H1 (cell line): Measurements from ENCODE around the gene KRT24.

Source experiments
- CEBPB ChIP-seq: IDR thresholded peaks from 2 replicates; pipeline ENCODE4 v1.6.1; 2012; ENCODE audit warnings: low read depth, low read length
- CHD1 ChIP-seq: IDR thresholded peaks from 2 replicates; pipeline ENCODE4 v1.6.1; 2012; ENCODE audit warnings: low read depth, low read length, improper control_type of control experiment
- CREB1 ChIP-seq: IDR thresholded peaks from 2 replicates; pipeline ENCODE4 v1.6.1; 2012; ENCODE audit warnings: inconsistent platforms
- JUN ChIP-seq: IDR thresholded peaks from 2 replicates; pipeline ENCODE4 v1.6.1; 2011; ENCODE audit warnings: low read depth, mild to moderate bottlenecking, improper control_type of control experiment, low read length
- JUND ChIP-seq: IDR thresholded peaks from 2 replicates; pipeline ENCODE4 v1.6.1; 2011; ENCODE audit warnings: mild to moderate bottlenecking, improper control_type of control experiment, low read length
- POLR2A ChIP-seq, 2 experiments: IDR thresholded peaks; 1 replicate in 1 of 2; 2 replicates in 1 of 2; pipeline ENCODE4 v1.6.1; 2011; ENCODE audit warnings: low read depth in 2 of 2, low read length in 2 of 2, mild to moderate bottlenecking in 2 of 2; ENCODE audit errors: control extremely low read depth in 1 of 2
- RFX5 ChIP-seq: IDR thresholded peaks from 2 replicates; pipeline ENCODE4 v1.6.1; 2011; ENCODE audit warnings: low read depth, low read length, improper control_type of control experiment, borderline replicate concordance
- SIN3A ChIP-seq, 2 experiments: IDR thresholded peaks in 1 of 2; conservative IDR thresholded peaks in 1 of 2; 2 replicates each; pipeline ENCODE4 v1.6.1; 2011 to 2012; ENCODE audit warnings: low read length in 2 of 2, improper control_type of control experiment in 1 of 2, low read depth in 1 of 2, mild to moderate bottlenecking in 1 of 2
- SP2 ChIP-seq: IDR thresholded peaks from 2 replicates; pipeline ENCODE4 v1.6.1; 2012; ENCODE audit warnings: mild to moderate bottlenecking, low read length, inconsistent platforms
- SRF ChIP-seq: IDR thresholded peaks from 2 replicates; pipeline ENCODE4 v1.6.1; 2011; ENCODE audit warnings: mild to moderate bottlenecking, low read depth, low read length, moderate library complexity
- TEAD4 ChIP-seq: IDR thresholded peaks from 2 replicates; pipeline ENCODE4 v1.6.1; 2012; ENCODE audit warnings: low read depth, low read length, inconsistent platforms, mixed read lengths
- ZNF274 ChIP-seq: IDR thresholded peaks from 2 replicates; pipeline ENCODE4 v1.7.0; 2012; ENCODE audit warnings: low read length, borderline replicate concordance; ENCODE audit errors: extremely low read depth
- TF ChIP-seq, protein P1 (sequence below), 3 experiments: IDR thresholded peaks; 1 replicate in 2 of 3; 2 replicates in 1 of 3; pipeline versions ENCODE4 v1.5.1 to v1.6.1; 2011; ENCODE audit warnings: low read length in 3 of 3, mild to moderate bottlenecking in 3 of 3, inconsistent platforms in 2 of 3, low read depth in 1 of 3, moderate library complexity in 1 of 3; ENCODE audit not compliant: insufficient read depth in 1 of 3; ENCODE audit errors: control extremely low read depth in 1 of 3

DNA sequence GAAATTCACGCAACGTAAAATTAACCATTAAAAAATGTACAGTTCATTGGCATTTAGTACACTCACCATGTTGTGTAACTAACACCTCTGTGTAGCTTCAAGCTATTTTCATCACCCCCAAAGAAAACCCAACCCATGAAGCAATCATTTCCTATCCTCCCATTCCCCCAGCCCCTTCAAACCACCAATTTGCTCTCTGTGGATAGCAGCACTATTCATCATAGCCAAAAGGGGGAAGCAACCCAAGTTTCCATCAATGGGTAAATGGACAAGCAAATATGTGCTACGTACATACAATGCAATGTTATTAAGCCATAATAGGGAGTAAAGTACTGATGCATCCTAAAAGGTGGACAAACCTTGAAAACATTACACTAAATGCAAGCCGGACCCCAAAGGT lies 27.6 kb downstream of the KRT24 start:
- TF ChIP-seq, protein P1, sequence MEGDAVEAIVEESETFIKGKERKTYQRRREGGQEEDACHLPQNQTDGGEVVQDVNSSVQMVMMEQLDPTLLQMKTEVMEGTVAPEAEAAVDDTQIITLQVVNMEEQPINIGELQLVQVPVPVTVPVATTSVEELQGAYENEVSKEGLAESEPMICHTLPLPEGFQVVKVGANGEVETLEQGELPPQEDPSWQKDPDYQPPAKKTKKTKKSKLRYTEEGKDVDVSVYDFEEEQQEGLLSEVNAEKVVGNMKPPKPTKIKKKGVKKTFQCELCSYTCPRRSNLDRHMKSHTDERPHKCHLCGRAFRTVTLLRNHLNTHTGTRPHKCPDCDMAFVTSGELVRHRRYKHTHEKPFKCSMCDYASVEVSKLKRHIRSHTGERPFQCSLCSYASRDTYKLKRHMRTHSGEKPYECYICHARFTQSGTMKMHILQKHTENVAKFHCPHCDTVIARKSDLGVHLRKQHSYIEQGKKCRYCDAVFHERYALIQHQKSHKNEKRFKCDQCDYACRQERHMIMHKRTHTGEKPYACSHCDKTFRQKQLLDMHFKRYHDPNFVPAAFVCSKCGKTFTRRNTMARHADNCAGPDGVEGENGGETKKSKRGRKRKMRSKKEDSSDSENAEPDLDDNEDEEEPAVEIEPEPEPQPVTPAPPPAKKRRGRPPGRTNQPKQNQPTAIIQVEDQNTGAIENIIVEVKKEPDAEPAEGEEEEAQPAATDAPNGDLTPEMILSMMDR (IDR thresholded peaks at IDR 0.05; ENCODE audit: control extremely low read depth in 1 of 3, insufficient read depth in 1 of 3, low read depth in 1 of 3, low read length in 3 of 3), result no peak
- TF ChIP-seq POLR2A (IDR thresholded peaks at IDR 0.05; ENCODE audit: control extremely low read depth in 1 of 2, low read depth in 2 of 2, low read length in 2 of 2) (no peak), SP2 (no peak), CREB1 (no peak), JUN (no peak), SIN3A (conservative IDR thresholded peaks at IDR 0.05 in 1 of 2, IDR thresholded peaks at IDR 0.05 in 1 of 2; ENCODE audit: low read depth in 1 of 2, low read length in 2 of 2) (no peak), JUND (no peak), ZNF274 (no peak), RFX5 (no peak), SRF (no peak), TEAD4 (no peak), CHD1 (no peak), CEBPB (no peak)
